Renal cortical epithelial cell (primary cell): ENCODE results near the gene RANGAP1. TPM values are rescaled to one million over a fixed set of nuclear protein-coding genes. Genes with fewer than 3 reads are reported as not detected.
A peak's percentile ranks its signal among the peaks of the same experiment; 100 is the strongest.

Experiments
- DNase-seq: peaks from one replicate; pipeline ENCODE4 v3.0.0-alpha.2; 2011; ENCODE audit warnings: low read depth
- total RNA-seq: library from RNA; depleted of rRNA; stranded (reverse); fragments of >200 nt; gene quantifications from 2 replicates; pipeline ENCODE4 v1.2.3, GENCODE V29; 2014

The RANGAP1 gene
- 78.8 and 110 TPM in 2 replicates for total RNA-seq

- DNase-seq, result peak; percentile 96
These were observed at the start of gene RANGAP1 for GRCh38 chr22:41285820-41286638. TSS of gene RANGAP1 (minus strand) at chr22:41286187. CDS start at chr22:41281044, 5,143 bp downstream.

- no peak for DNase-seq
These were observed 49.1 kb upstream of the RANGAP1 start for GRCh38 chr22:41334951-41335635.

- DNase-seq, result no peak
These were observed 48.2 kb upstream of the RANGAP1 start for GRCh38 chr22:41334215-41334614.

- no peak for DNase-seq
These were observed 47.8 kb upstream of the RANGAP1 start for GRCh38 chr22:41333806-41334205.

GRCh38 chr22:41332217-41332939 is 46.4 kb upstream of the RANGAP1 start:
- DNase-seq, result no peak

- no peak for DNase-seq
These were observed 44.2 kb upstream of the RANGAP1 start for GRCh38 chr22:41330169-41330568.

GRCh38 chr22:41327124-41327523 is 41.1 kb upstream of the RANGAP1 start:
- no peak for DNase-seq

- no peak for DNase-seq
These were observed 39.0 kb upstream of the RANGAP1 start for GRCh38 chr22:41324821-41325528.

- no peak for DNase-seq
These were observed 34.6 kb upstream of the RANGAP1 start for GRCh38 chr22:41320416-41321240.

GRCh38 chr22:41315586-41315985 is 29.6 kb upstream of the RANGAP1 start:
- no peak for DNase-seq

- no peak for DNase-seq
These were observed 28.8 kb upstream of the RANGAP1 start for GRCh38 chr22:41314821-41315220.

- no peak for DNase-seq
These were observed 25.5 kb upstream of the RANGAP1 start for GRCh38 chr22:41311487-41311886.

GRCh38 chr22:41310336-41310735 is 24.3 kb upstream of the RANGAP1 start:
- no peak for DNase-seq

GRCh38 chr22:41308544-41308947 is 22.6 kb upstream of the RANGAP1 start:
- peak; percentile 35 for DNase-seq

GRCh38 chr22:41308054-41308453 is 22.1 kb upstream of the RANGAP1 start:
- DNase-seq, result peak; percentile 41

GRCh38 chr22:41305646-41306045 is 19.7 kb upstream of the RANGAP1 start:
- peak; percentile 86 for DNase-seq

- DNase-seq, result no peak
These were observed 16.8 kb upstream of the RANGAP1 start for GRCh38 chr22:41302811-41303210.

GRCh38 chr22:41302021-41302767 is 16.2 kb upstream of the RANGAP1 start:
- no peak for DNase-seq

GRCh38 chr22:41301085-41302020 is 15.4 kb upstream of the RANGAP1 start, which contains the start of gene ZC3H7B:
TSS of gene ZC3H7B (plus strand) at chr22:41301525. CDS start at chr22:41320661, 19,136 bp downstream.
- DNase-seq, result peak; percentile 58
